ENCODE data around the gene KCNIP3.
"Not testable (repeated sequence)": the region's sequence is repeated elsewhere in the genome, so short reads cannot be mapped to it uniquely, and the experiment has no call there.

Gene KCNIP3

DNA sequence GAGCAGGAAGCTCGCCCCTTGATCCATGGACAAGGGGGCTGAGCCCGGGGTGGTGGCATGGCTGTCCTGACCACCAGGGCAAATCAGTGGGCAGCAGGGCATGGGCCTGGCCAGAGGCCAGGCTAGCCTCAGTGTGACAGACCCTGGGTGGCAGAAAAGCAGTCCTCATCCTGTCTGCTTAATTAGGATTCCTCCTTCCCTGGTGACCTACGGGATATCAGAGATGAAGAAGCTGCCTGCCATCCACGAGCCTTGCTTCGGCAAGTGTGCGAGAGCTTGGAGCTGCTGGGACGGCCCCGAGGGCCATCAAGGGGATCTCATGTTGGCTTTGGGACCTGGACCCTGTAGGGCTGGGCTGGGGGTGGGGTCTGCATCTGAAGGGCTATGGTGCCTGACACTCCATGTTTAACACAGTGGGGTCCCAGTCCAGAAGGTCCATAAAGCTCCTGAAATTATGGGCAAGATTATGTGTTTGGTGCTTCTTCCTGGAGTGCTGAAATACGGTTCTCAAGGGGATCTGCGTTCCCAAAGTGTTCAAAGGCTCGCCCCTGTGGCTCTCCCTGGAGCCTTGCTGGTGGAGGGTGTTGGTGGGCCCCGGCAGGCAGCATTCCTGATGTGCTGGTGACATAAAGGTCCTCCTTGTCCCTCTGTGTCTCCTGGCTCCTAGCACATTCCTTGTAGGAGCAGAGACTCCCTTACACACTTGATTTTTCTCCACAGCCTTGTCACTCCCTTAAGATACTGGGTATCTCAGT, 52.6 kb downstream of the KCNIP3 start:
- no peak for DNase-seq

DNA sequence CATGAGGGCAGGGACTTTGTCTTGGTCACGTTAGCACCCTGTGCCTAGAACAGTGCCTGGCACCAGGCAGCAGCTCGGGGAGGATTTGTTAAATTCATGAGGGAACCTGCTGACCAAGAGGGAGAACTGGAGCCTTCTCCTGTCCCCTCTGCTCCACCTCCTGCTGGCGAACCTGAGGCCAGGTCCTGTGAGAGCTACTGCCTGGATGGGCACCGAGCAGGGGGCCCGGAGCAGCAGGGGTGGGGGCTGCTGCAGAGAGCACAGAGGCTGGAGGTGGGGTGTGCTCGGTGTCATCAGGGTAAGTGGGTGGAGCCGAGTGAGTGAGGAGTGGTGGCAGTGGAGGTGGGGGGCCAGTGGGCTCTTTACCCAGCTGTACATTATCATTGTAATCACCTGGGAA, 53.2 kb downstream of the KCNIP3 start:
- no peak for DNase-seq

DNA sequence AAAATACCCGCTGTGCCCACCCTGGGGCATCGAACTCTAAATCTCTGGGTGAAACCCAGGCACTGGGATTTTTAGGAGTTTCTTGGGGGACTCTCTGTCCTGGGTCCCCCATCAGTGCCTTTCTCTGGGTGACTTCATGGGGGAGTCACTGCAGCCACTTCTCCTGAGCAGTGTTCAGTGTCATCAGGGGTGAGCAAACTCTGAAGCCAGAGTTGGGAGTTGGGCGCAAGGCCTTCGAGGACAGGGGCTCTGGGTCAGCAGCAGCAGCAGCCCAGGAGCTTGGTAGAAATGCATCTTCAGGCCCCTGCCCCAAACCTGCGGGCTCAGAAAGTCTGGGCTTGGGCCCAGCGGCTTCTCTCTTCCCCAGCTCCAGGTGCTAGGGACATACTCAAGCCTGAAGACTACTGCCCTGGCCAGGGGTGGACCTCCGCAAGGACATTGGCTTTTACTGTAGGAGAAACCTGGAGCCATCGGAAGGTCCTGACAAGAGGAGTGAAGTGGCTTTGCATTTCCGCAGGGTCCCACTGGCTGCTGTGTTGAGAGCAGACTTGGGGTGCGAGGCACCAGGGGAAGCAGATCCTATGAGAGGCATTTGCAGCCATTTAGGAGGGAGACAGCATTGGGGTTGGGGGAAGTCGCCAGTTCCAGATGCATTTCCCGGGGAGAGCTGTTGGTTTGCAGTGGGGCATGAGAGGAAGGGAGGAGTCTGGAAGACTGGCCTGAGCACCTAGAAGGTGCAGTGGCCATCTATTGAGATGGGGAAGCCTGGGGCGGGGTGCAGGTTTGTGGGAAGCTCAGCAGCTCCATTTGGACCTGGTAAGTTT, 53.8 kb downstream of the KCNIP3 start:
- DNase-seq = no peak

DNA sequence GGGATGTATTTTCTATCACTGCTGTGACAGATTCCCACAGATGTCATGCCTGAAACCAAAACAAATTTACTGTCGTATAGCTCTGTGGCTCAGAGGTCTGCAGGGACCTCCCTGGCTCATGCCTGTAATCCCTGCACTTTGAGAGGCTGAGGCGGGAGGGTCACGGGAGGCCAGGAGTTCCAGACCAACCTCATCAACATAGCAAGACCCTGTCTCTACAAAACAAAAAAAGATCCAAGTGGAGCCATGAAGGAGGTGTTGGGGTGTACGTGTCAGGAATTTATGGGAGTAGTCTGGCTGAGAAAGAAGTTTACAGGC, 54.4 kb downstream of the KCNIP3 start:
- no peak for DNase-seq

DNA sequence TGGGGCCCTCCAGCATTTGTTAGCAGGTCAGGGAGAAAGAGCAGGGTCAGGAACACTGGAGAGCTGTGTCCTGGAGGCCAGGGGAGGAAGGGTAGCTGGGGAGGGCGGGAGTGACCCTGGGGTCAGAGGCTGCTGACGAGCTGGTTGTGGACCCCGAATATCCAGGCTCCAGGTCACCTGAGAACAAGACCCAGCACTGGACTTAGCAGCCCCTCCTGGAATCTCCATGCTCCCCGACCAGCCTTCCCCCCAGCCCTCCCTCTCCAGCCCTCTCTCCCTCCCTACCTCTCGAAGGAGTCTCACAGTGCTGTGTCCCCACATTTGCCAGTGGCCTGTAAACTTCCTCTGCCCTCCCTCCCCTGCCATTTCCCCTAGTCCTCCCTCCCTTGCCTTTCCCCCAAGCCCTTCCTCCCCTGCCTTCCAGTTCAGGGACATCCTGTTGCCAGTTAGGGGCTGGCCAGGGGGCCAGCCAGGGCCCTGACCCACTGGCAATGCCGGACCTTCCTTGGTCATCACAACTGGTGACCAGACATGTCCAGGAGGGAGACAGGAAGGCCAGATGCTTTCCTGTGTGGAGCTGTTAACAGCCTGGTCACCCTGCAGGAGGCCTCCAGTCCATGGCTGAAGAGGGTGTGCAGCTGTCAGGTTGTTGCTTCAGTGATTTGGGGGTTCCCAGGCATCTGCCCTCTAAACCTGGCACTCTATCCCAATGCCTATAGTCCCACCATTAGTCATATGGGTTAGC, 55.3 kb downstream of the KCNIP3 start:
- no peak for DNase-seq

DNA sequence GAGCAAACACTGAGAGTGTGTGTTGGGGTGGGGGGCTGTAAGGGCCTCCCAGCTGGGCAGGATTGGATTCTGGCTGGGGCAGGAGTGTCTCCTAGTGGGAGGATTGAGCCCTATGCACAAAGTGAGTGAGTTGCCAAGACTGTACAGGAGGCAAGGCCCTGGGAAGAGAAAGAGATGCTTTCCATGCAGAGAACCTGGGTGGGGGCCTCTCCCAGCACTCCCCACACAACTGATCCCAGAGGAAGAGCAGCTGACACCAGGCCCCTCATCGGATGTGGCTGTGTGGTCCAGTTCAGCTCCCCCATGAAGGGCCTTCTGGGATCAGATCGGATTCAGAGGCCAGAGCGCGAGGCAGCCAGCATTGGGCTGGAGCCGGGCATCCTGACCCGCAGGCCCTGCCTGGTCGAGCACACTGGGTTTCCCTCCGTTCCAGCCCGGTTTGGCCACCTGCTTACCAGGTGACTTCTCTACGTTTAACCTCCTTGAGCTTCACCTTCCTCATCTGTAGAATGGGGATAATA, 56.0 kb downstream of the KCNIP3 start:
- no peak for DNase-seq

DNA sequence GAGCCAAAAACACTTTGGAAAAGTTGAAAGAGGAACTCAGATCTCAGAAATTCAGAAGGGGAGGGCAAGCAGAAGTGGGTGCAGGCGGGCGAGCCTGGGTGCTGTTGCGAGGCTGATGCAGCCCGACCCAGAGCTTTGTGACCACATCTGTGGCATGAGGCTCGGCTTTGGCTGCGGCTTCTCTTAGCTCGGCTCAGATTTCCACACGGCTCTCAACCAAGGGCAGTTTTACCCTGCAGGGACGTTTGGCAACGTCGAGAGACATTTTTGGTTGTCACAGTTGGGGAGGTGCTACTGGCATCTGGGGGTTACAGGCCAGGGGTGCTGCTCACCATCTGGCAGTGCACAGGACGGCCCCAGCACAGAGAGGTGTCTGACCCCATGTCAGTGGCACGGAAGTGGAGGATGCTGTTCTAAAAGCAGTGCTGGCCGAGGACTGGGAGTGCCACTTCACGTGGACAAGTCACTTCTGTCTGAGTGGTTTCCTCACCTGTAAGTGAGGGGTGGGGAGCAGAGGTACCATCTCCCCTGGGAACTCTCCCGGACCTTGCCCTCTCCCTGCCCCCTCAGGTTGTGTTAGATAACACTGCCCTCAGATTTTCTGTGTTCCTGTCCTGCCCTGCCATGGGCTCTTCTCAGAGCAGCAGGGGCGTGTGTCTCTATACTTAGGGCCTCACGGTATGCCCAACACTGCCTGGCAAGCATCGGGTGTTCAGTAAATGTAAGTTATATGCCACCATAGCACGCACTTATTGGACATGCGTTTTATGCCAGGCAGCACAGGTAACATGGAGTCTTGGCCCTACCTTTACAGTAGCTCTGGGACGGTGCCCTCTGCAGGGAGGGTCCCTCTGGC, 56.7 kb downstream of the KCNIP3 start:
- no peak for DNase-seq

DNA sequence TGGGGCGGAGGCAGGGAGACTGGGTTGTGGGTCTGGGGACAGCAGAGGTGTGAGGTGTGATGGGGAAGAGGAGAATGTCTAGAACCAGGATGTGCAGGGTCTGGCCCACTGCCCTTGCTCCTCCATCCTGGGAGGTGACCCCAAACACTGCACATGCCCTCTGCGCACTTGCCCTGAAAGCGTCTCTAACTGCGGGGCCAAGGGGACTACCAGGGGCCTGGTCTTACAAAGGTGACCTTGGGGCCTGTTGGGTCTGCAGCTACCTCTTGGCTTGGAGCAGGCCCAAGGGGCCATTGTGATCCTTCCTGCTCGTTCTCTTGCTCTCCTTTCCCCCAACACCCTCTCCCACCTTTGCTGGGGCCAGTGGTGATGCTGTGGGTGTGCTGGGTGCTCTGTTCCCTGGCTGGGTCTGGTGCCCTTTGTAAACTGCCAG, 57.3 kb downstream of the KCNIP3 start:
- DNase-seq = no peak

DNA sequence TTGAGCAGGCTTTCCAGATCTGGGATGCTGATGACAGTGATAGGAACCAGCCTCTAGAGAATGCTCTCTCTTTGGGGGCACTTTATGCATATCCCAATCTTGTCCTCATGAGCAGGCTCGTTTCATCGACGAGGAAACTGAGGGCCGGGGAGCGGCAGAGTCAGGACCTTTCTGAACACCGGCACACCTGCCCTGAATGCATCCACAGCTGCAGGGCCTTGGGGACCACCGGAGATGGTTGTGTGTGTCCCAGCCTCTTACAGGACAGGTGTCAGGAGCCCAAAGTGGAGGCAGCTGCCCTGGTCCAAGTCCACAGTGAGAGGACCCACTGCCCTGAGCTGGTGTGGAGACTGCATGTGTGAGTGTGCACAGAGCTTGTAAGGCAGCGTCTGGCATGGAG, 57.8 kb downstream of the KCNIP3 start:
- no peak for DNase-seq

DNA sequence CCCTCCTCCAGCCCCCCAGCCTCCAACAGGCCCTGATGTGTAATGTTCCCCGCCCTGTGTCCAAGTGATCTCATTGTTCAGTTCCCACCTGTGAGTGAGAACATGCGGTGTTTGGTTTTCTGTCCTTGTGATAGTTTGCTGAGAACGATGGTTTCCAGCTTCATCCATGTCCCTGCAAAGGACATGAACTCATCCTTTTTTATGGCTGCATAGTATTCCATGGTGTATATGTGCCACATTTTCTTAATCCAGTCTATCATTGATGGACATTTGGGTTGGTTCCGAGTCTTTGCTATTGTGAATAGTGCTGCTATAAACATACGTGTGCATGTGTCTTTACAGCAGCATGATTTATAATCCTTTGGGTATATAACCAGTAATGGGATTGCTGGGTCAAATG, 58.3 kb downstream of the KCNIP3 start:
- not testable (repeated sequence) for DNase-seq

DNA sequence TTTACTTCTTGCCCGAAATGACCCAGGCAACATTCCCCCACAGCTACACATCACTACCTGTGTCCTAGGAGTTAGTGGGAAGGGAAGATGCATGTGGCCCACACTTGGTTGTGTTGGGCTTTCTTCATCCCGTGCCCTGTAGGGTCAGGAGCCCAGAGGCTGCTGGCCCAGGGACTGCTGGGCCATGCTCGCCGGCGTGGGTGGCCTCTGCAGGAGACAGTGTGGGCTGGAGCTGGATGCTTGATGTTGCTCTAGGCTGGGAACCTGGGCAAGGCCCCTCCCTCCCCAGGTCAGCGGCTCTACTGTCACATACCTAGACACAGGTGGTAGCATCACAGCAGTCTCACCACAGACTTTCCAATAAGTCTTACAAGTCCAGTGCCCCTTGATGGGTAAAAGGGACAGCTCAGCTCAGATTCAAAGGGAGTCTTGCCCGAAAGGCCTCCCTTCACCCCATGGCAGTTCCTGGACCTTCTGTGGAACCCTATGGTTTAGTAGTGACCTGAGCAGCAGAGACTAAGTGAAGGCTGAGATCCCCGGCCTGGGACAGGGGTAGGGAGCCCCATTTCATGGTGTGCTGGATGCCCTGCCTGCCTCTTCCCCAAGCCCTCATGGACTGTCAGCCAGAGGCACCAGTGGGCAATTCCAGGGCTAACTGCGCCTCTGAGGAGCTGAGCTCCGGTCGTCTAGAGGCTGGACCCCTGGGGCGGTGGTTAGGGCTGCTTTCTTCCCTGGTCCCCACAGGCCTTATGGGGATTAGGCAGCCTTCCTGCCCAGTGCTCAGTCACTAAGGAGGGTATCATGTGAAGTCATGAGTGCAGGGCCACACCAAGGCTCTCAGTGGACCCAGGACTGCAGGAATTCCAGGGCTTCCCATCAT, 59.9 kb downstream of the KCNIP3 start:
- no peak for DNase-seq

DNA sequence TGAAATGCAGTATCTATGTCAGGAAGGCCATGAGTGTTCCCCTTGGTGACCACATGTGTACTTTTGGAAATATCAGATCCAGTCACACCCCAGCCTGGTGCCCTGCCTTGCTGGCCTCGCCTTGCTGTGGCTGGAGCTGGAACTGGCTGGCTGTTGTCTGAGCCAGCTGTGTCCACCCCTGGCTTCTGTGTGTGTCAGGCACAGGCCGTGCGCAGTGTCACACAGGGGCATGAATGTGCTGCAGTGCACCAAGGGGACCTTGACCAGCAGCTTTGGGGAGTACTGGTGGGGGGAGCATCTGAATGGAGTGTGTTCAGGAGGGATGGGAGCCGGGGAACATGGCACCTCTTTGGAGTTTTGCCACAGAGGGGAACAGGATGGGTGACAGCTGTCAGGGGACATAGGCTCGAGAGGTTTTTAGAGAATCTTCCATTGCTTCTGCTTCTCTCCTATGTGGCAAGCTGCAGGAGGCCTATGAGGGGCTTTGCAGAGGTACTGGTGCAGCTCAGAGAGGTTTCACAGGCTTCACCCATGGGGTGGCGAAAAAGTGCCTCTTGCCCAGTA, 60.7 kb downstream of the KCNIP3 start:
- DNase-seq = no peak

DNA sequence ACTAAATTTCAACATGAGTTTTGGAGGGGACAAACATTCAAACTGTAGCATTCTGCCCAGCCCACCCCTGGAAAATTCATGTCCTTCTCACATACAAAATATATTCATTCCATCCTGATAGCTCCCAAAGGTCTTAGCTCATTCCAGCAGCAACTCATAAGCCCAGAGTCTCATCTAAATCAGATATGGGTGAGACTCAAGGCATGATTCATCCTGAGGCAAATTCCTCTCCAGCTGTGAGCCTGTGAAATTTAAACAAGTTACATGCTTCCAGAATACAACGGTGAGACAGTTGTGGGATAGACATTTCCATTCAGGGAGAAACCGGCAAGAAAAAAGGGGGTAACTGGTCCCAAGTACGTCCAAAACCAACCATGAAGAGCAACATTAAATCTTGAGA, 61.9 kb downstream of the KCNIP3 start:
- no peak for DNase-seq

DNA sequence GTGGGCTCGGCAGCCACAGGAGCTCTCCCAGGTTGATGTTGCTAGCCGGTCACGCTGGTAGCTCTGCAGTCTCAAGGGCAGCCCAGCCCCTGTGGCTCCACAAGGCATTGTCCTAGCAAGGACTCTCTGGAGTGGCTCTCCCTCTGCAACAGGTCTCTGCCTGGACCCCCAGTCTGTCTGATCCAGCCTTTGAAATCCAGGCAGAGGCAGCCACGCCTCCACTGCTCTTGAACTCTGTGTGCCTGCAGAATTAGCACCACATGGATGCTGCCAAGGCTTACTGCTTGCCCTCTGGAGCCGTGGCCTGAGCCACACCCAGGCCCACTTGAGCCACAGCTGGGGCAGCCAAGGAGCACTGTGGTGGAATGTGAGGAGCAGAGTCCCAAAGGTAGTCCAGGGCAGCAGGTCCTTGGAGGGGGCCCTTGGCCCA, 62.4 kb downstream of the KCNIP3 start:
- no peak for DNase-seq

DNA sequence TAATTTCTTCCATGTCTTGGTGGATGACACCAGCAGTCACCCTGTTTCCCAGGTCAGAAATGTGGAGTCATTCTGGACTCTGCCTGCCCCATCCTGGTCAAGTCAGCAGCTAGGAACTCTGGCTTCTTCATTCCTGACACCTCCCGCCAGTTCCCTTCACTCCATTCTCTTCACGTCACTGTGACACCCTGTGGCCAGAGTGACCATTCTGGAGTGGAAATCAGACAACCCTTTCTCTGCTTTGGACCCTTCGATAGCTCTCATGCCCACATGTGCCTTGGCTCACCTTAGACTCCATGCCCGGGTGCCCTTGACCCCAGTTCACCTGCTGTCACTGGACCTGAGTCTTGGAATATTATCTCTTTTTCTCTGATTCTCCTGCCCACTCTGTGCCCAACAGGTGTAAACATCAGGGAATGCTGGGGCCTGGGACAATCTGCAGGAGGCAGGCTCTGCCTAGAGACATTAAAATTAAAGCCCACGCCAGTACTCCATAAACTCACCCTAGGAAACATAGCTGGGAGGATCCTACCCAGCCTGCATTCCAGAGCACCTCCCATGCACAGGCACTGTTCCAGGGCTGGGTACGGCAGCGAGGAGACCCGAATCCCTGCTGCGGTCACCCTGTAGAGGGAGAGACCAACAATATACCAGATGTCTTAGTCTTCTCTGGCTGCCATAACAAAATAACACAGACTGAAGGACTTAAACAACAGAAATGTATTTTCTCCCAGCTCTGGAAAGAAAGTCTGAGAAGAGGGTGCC, 64.3 kb downstream of the KCNIP3 start:
- no peak for DNase-seq

DNA sequence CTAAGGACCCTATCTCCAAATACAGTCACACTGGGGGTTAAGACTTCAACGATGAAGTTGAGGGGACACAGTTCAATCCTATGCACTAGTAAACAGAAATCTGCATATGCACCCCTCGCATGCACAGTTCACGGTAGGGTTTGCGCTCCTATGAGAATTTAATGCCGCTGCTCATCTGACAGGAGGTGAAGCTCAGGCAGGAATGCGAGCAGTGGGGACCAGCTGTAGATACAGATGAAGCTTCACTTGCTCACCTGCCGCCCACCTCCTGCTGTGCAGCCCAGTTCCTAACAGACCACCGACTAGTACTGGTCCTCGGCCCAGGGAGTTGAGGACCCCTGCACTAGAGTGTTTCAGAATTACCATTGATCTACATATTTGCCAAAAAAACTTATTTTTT, 65.3 kb downstream of the KCNIP3 start:
- DNase-seq = no peak

DNA sequence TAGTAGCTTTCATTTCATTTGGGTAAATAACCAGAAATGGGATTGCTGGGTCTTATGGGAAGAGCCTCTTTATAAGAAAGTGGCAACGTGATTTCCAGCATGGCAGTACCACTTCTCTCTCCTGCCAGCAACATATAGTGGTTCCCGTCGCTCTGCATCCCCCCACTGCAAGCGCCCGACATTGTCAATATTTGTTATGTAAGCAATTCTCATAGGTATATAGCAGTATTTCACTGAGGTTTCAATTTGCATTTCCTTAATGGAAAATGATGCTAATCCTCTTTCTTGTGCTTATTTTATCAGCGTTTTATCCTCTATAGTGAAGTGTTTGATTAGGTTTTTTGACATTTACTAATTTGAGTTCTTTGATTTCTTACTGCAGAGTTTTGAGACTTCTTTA, 69.4 kb downstream of the KCNIP3 start:
- no peak for DNase-seq

DNA sequence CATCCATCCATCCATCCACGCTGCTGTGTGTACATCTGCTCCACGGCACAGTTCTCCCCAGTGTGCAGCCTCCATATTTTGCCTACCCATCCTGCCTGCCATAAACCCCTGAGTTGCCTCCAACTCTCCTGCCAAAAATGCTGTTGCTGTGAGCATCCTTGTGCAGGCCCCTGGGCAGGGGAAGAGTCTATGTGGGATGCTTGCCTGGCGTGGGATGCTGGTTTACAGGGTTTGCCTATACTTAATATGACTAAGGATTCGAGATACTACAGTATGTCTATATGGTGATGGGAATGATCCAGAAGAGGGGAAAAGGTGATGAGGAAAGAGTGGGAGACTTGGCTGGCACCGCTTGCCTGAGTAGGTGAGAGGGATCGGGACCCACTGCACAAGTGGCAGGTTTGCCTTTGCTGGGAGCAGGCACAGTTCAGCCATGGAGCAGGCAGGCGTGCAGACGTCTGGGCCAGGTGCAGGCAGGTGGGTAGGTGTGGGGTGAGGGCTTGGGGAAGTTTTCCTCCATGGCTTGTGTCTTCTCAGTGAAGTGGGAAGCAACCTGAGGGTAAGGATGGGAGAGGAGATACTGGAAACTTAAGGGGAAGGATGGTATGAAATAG, 75.2 kb downstream of the KCNIP3 start:
- DNase-seq = no peak

DNA sequence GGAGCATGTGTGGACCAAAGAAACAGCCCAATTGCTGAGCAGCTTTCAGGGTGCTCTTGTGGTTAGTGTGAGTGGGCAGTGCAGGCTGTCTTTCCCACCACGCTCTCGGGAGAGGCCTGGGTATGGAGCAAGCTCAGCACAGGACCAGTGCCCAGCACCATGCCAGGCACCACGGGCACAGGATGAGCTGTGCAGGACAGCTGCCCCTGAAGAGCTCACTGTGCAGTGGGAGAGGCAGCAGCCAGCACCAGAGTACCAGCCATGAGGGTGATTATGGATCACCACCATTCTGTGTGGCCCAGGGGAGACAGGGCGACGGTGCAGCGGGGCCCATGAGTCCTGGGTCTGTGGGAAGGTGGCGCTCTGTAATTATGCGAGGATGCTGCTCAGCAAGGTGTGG, 75.7 kb downstream of the KCNIP3 start:
- DNase-seq = no peak

DNA sequence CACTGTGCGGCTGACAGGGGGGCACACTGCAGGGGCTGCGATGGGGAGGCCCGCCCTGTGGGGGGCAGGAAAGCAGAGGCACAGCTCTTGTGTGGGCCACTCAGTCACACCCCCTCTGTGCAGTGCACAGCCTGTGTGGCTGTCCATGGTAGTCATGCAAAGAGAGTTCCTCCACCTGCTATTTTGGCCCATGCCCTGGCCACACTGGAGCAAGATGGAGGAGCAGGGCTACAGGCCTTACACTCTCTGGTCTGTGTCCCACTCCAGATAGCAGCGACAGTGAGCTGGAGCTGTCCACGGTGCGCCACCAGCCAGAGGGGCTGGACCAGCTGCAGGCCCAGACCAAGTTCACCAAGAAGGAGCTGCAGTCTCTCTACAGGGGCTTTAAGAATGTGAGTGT, 76.9 kb downstream of the KCNIP3 start:
- DNase-seq = no peak
